ENCODE data around the gene CACNA1A. TPM values are rescaled to one million over a fixed set of nuclear protein-coding genes. Genes with fewer than 3 reads are reported as not detected.

The CACNA1A gene
- total RNA-seq, 1 experiment from 2014 or later, result 2.8 TPM

GRCh38 chr19:13286195-13286985 lies 219.9 kb downstream of the CACNA1A start:
- DNase-seq, result no peak
- Histone ChIP-seq H3K36me3 (replicated peaks; ENCODE audit: control insufficient read depth, insufficient read depth, low read length) (no peaks in the 10 kb centered on the region), H3K4me3 (ENCODE audit: insufficient read depth, low read depth, low read length) (no peak overlapping the region), H3K27me3 (ENCODE audit: control insufficient read depth, insufficient read depth, low read length) (no peaks in the 10 kb centered on the region)

DNA sequence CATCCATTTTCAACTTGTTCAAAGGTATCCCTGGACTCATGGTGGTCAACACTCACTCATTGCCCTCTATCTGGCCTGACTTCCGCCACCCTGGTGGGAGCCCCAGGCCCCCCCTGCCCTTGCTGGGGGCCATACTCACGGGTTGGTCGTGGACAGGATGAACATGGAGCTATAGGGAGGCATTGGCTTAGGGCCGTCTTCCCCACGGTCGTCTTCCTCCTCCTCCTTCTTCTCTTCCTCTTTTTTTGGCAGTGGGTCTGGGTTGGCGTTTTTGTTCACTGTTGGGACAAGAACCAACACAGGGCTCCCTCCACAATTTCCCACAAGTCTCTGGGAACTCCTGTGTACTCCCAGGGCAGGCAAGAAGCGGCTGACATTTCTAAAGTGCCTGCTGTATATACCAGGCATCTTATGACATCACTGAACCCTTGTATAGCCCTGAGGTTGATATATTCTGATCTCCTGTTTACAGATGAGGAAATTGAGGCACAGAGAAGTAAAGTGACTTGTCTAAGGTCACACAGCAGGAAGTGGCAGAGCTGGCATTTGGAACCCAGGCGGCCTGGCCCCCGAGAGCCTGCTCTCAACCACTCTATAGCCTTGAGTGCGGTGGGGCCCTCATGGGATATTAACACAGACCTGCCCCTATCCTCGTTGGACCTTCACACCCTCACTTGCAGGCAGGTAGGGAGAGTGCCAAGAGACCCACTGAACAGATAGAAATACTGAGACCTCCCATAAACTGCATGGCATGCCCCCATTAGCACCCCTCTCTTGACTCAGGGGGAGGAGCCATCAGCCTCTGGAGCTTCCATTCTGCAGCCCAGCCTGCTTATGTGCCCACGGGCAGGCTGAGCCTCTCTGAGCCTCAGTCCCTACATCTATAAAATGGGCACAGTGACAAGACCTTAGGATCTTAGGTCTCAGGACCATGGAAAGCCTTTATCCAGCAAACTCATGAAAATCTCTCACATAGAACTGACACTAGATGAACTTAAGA lies 221.1 kb downstream of the CACNA1A start:
- DNase-seq, result no peak
- no peaks in the 10 kb centered on the region for H3K27me3 ChIP-seq (ENCODE audit: control insufficient read depth, insufficient read depth, low read length)
- H3K36me3 ChIP-seq (replicated peaks; ENCODE audit: control insufficient read depth, insufficient read depth, low read length), result no peaks in the 10 kb centered on the region

GRCh38 chr19:13283871-13284270 lies 222.4 kb downstream of the CACNA1A start:
- Histone ChIP-seq H3K36me3 (replicated peaks; ENCODE audit: control insufficient read depth, insufficient read depth, low read length) (no peaks in the 10 kb centered on the region), H3K27me3 (ENCODE audit: control insufficient read depth, insufficient read depth, low read length) (no peaks in the 10 kb centered on the region), H3K4me3 (ENCODE audit: insufficient read depth, low read depth, low read length) (no peak overlapping the region)
- DNase-seq, result no peak

More for the DNA sequence above, 221.1 kb downstream of the CACNA1A start:
- H3K4me3 ChIP-seq (ENCODE audit: insufficient read depth, low read depth, low read length), result no peak overlapping the region

GRCh38 chr19:13282486-13283065 lies 223.7 kb downstream of the CACNA1A start:
- DNase-seq, result no peak

DNA sequence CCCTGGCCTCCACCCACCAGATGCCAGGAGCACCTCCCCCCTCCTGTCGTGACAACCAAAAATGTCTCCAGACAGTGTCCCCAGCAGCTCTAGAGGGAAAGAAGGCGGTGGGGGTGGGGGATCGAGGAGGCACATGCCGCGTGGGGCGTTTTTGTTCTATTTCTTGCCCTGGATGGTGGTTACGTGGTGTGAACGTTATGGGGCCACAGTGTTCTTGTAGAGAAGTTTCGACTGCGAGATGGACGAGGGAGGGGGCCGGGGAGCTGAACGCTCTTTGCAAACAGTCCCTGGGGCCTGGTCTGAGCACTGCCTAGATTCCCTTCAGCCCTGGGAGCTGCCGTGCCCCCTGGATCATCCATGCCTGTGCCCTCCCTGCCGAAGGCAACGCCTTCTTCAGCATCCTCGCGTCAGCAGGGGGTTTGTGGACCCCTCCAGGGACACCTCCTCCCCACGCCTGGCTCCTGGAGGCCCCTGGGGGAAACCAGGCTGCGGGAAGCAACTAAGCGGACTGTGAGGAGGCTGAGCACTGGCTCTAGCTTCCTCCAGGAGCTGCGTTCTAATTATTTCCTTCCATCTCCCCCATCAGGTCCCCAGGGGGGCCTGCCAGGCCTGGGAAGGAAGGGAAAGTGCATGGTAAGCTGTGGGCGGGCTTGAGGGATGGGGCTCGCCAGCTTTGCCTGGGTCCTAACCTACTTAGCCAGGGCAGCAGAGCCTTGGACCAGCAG lies 224.6 kb downstream of the CACNA1A start:
- Histone ChIP-seq H3K4me3 (ENCODE audit: insufficient read depth, low read depth, low read length) (no peak overlapping the region), H3K27me3 (ENCODE audit: control insufficient read depth, insufficient read depth, low read length) (no peaks in the 10 kb centered on the region), H3K36me3 (replicated peaks; ENCODE audit: control insufficient read depth, insufficient read depth, low read length) (no peaks in the 10 kb centered on the region)
- peak; percentile 63 for DNase-seq

More at GRCh38 chr19:13282486-13283065, 223.7 kb downstream of the CACNA1A start:
- Histone ChIP-seq H3K36me3 (replicated peaks; ENCODE audit: control insufficient read depth, insufficient read depth, low read length) (no peaks in the 10 kb centered on the region), H3K27me3 (ENCODE audit: control insufficient read depth, insufficient read depth, low read length) (no peaks in the 10 kb centered on the region), H3K4me3 (ENCODE audit: insufficient read depth, low read depth, low read length) (no peak overlapping the region)

DNA sequence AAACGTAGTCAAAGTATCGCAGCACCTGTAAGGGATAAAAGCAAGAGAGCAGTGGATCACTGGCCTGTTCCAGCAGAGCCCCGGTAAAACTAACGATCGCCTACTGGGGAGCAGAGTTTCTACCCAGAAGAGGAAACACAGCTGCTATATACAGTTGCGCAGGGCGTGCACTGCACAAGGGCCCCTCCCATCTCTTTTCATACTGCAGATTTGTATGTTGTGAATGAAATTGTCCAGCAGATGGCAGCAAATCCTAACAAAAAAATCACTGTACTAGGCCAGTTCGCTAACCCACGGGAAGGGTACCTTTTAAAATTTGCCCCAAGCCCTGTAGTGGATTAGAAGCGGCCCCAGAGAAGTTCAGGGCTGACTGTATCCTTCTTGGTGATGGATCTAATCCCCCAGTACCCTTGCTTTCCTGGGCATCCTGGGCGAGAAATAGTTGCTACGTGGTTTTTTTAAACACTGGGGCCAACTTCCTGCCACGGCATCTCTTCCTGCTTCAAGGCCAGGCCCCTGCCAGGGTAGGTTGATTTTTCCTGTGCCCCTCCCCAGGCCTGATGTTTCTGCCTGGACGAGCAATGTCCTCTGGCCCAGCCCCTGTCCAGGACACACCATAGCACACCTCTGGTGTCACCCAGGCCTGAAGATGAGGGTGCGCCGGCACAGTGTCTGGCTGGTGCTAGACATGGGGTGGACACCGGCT lies 229.0 kb downstream of the CACNA1A start:
- peak; percentile 86 for DNase-seq
- H3K27me3 ChIP-seq (ENCODE audit: control insufficient read depth, insufficient read depth, low read length), result no peaks in the 10 kb centered on the region
- no peaks in the 10 kb centered on the region; the same call in 1 of the 2 replicates for H3K36me3 ChIP-seq (replicated peaks; ENCODE audit: control insufficient read depth, insufficient read depth, low read length)
- no peak overlapping the region for H3K4me3 ChIP-seq (ENCODE audit: insufficient read depth, low read depth, low read length)

DNA sequence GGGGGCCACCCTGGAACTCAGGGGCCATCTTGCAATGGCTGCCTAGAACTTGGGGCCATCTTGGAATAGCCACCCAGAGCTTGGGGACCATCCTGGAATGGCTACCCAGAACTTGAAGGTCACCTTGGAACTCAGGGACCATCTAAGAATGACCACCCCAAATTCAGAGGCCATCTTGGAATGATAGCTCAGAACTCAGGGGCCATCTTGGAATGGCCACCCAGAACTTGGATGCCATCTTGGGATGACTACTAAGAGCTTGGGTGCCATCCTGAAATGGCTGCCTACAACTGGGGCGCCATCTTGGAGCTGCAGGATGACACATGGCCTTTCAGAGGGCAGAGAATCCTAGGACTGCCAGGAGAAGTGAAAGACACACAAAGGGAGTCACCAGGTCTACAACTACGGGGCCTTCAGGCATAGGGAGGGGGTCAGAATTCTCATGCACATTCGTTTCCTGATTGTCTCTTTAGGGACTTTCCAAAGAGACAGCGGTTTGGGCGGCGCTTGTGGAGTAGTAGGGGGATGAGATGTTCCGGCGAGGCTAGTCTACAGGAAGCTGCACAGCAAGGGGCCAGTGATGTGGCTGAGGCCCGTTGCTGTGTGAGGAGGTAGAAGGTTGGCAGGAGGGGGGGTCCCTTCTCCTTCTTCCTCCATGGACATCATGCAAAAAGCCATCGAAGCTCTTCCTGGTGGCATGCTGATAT lies 231.1 kb downstream of the CACNA1A start:
- no peak for DNase-seq
- Histone ChIP-seq H3K4me3 (ENCODE audit: insufficient read depth, low read depth, low read length) (no peak overlapping the region), H3K36me3 (replicated peaks; ENCODE audit: control insufficient read depth, insufficient read depth, low read length) (peaks cover 1% of the 10 kb centered on the region), H3K27me3 (ENCODE audit: control insufficient read depth, insufficient read depth, low read length) (no peaks in the 10 kb centered on the region)

- no peak for DNase-seq
- H3K27me3 ChIP-seq (ENCODE audit: control insufficient read depth, insufficient read depth, low read length), result no peaks in the 10 kb centered on the region
- H3K4me3 ChIP-seq (ENCODE audit: insufficient read depth, low read depth, low read length), result no peak overlapping the region
- peaks cover 1% of the 10 kb centered on the region for H3K36me3 ChIP-seq (replicated peaks; ENCODE audit: control insufficient read depth, insufficient read depth, low read length)
Observed at GRCh38 chr19:13270514-13271105, 235.7 kb downstream of the CACNA1A start.

GRCh38 chr19:13269348-13269747 lies 236.9 kb downstream of the CACNA1A start:
- Histone ChIP-seq H3K36me3 (replicated peaks; ENCODE audit: control insufficient read depth, insufficient read depth, low read length) (peaks cover 1% of the 10 kb centered on the region; the same call in 1 of the 2 replicates), H3K4me3 (ENCODE audit: insufficient read depth, low read depth, low read length) (no peak overlapping the region), H3K27me3 (ENCODE audit: control insufficient read depth, insufficient read depth, low read length) (no peaks in the 10 kb centered on the region)
- DNase-seq, result no peak

DNA sequence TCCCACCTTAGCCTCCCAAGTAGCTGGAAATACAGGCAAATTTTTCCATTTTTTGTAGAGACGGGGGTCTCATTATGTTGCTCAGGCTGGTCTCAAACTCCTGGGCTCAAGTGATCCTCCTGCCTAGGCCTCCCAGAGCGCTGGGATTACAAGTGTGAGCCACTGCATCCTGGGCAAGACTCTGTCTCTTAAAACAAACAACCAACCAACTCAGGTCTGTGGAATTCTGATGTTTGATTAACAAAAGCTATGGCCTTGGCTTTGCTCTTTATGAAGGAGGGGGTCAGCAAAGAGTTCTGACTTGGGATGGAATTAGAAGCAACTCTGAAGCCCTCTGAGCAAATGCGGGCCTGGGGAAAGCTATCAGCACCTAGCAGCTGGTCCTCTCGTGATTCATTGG lies 238.4 kb downstream of the CACNA1A start:
- DNase-seq, result no peak
- no peak overlapping the region for H3K4me3 ChIP-seq (ENCODE audit: insufficient read depth, low read depth, low read length)
- no peaks in the 10 kb centered on the region for H3K27me3 ChIP-seq (ENCODE audit: control insufficient read depth, insufficient read depth, low read length)
- H3K36me3 ChIP-seq (replicated peaks; ENCODE audit: control insufficient read depth, insufficient read depth, low read length), result peaks cover 1% of the 10 kb centered on the region; the same call in 1 of the 2 replicates

DNA sequence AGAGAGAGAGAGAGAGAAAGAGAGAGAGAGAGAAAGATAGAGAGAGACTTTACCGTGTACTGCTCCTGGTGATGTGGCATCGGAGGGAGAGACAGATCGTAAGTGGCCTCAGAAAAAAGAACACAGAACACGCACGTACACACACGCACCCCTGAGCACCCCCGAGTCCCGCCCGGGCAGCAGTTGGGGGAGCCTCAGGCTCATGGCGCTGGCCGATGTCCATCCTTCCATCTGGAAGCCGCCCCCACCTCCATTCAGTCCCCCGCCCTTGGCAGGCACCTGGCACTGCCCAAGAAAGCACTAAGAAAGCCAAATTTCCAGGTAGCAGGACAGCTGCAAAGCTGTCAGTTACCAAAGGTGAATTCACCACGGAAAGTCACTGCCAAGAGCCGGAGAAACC lies 239.1 kb downstream of the CACNA1A start:
- H3K27me3 ChIP-seq (ENCODE audit: control insufficient read depth, insufficient read depth, low read length), result no peaks in the 10 kb centered on the region
- H3K4me3 ChIP-seq (ENCODE audit: insufficient read depth, low read depth, low read length), result no peak overlapping the region
- peaks cover 1% of the 10 kb centered on the region; the same call in 1 of the 2 replicates for H3K36me3 ChIP-seq (replicated peaks; ENCODE audit: control insufficient read depth, insufficient read depth, low read length)
- no peak for DNase-seq

- no peak overlapping the region for H3K4me3 ChIP-seq (ENCODE audit: insufficient read depth, low read depth, low read length)
- H3K36me3 ChIP-seq (replicated peaks; ENCODE audit: control insufficient read depth, insufficient read depth, low read length), result no peaks in the 10 kb centered on the region
- DNase-seq, result peak; percentile 51
- no peaks in the 10 kb centered on the region for H3K27me3 ChIP-seq (ENCODE audit: control insufficient read depth, insufficient read depth, low read length)
Observed at GRCh38 chr19:13262450-13262849, 243.8 kb downstream of the CACNA1A start.

All from H7 (cell line).